DOHH2 (cell line): ENCODE results near the gene ARHGAP11B.
"Not testable (repeated sequence)": the region's sequence is repeated elsewhere in the genome, so short reads cannot be mapped to it uniquely, and the experiment has no call there.

Source experiments
- CTCF ChIP-seq: fragments of 200-600 bp; sonication (generic); IDR thresholded peaks from one replicate; pipeline ENCODE4 v1.5.1; 2014; ENCODE audit warnings: antibody characterized with exemption, mild to moderate bottlenecking, low read depth, low read length; ENCODE audit not compliant: poor library complexity, severe bottlenecking
- EZH2phosphoT487 ChIP-seq: fragments of 200-600 bp; sonication (generic); IDR thresholded peaks from 2 replicates; pipeline ENCODE4 v1.6.1; 2017; ENCODE audit warnings: borderline replicate concordance, mild to moderate bottlenecking, antibody characterized with exemption, low read length, moderate library complexity, mixed read lengths

DNA sequence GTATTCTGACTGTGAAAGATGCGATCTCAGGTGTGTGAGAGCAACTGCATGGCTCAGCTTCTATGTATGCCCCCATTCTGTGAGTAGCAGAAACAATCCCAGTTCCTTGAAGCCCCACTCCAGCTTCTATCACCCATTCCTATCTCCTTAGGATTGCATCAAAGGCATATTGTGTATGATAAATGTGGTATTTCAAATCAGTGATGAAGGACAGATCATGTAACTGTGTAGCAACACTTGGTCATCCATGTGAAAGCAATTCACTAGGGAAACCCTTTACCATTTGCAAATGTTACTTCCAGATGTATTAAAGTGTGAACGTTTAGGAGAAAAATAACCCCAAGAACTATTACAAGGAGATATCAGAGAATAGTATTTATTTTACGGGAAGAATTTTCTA lies 55.1 kb downstream of the ARHGAP11B start:
- not testable (repeated sequence) for TF ChIP-seq CTCF, EZH2phosphoT487
